Lower lobe of right lung (tissue), 2 donors: ENCODE data around the gene MGA. TPM values are rescaled to one million over a fixed set of nuclear protein-coding genes. Genes with fewer than 3 reads are reported as not detected.

Source experiments
- ATAC-seq, 2 donors: fragments of 200-7000 bp; cut with Tn5 transposase; one replicate each; pipeline ENCODE4 v1.9.1; 2020 to 2022; ENCODE audit warnings: mild to moderate bottlenecking in 2 of 2, moderate library complexity in 2 of 2
- DNase-seq: peaks from one replicate; pipeline ENCODE4 v3.0.0-alpha.2; 2020
- H3K27ac ChIP-seq: fragments of 200-600 bp; one replicate; pipeline ENCODE4 v1.8.0; 2022
- H3K27me3 ChIP-seq: fragments of 200-600 bp; one replicate; pipeline ENCODE4 v1.8.0; 2022; ENCODE audit warnings: low read depth
- H3K36me3 ChIP-seq: fragments of 200-600 bp; one replicate; pipeline ENCODE4 v1.8.0; 2022; ENCODE audit warnings: mild to moderate bottlenecking
- H3K4me1 ChIP-seq: fragments of 200-600 bp; one replicate; pipeline ENCODE4 v1.8.0; 2022
- H3K4me3 ChIP-seq: fragments of 200-600 bp; one replicate; pipeline ENCODE4 v1.8.0; 2022; ENCODE audit warnings: mild to moderate bottlenecking
- H3K9me3 ChIP-seq: fragments of 200-600 bp; one replicate; pipeline ENCODE4 v1.8.0; 2022
- CTCF ChIP-seq: fragments of 200-600 bp; IDR thresholded peaks from one replicate; pipeline ENCODE4 v1.8.0; 2022; ENCODE audit warnings: antibody characterized with exemption, mild to moderate bottlenecking
- intact Hi-C: fragments of 100-400 bp; cut with DNase I; formaldehyde crosslinking; loops from one replicate; pipeline ENCODE4 v1.11.0; 2022
- long read RNA-seq: library from polyadenylated mRNA; unstranded; transcript quantifications from one replicate; pipeline ENCODE4 v2.0.0, GENCODE V29; 2021
- total RNA-seq: library from RNA; stranded (reverse); fragmentation: NEBNext Ultra II Directional; extraction: Animal tissue kit (Norgen Biotek cat#: 25700); gene quantifications from one replicate; pipeline ENCODE4 v1.2.1, GENCODE V29; 2021
- donor health status: DM: no; HTN: yes; CAD: no; lungs with severe emphysema.

Gene MGA
- 38.7 TPM for total RNA-seq
- long read RNA-seq, transcript MGA-208 (9 exons, 3,439 nt) = major isoform, 5 of 31 reads
- long read RNA-seq, partial matches to known transcripts = 4 of 31 reads
- long read RNA-seq, other reads (novel, unspliced or antisense) = 19 of 31 reads

GRCh38 chr15:41660235-41661077, at the start of gene MGA:
TSS of gene MGA (plus strand) at chr15:41660405.
- Histone ChIP-seq H3K4me1 (peaks cover 35% of the 10 kb centered on the region), H3K27me3 (no peaks in the 10 kb centered on the region), H3K9me3 (no peaks in the 10 kb centered on the region), H3K27ac (peak within 1 kb of the TSS; percentile 88), H3K4me3 (peak within 1 kb of the TSS; percentile 65), H3K36me3 (no peaks in the 10 kb centered on the region)
- TF ChIP-seq CTCF = peak; percentile 24
- peak; percentile 95 to 97 for ATAC-seq
- peak; percentile 95 for DNase-seq
- intact Hi-C loops = no loop called here

GRCh38 chr15:41620536-41621199, 39.5 kb upstream of the MGA start:
- no peak for ATAC-seq
- TF ChIP-seq CTCF = no peak
- H3K9me3 ChIP-seq = no peaks in the 10 kb centered on the region
- intact Hi-C loops = no loop called here
- DNase-seq = no peak
- peak overlapping the region; percentile 80 for H3K27ac ChIP-seq
- peaks cover 14% of the 10 kb centered on the region for H3K4me1 ChIP-seq
- no peaks in the 10 kb centered on the region for H3K36me3 ChIP-seq
- H3K27me3 ChIP-seq = no peaks in the 10 kb centered on the region
- H3K4me3 ChIP-seq = peak overlapping the region; percentile 68

- ATAC-seq (peak; percentile 93 to 94), DNase-seq (peak; percentile 88)
- TF ChIP-seq CTCF = no peak
- Histone ChIP-seq H3K36me3 (no peaks in the 10 kb centered on the region), H3K9me3 (no peaks in the 10 kb centered on the region), H3K27me3 (no peaks in the 10 kb centered on the region), H3K27ac (peak overlapping the region; percentile 80), H3K4me3 (peak overlapping the region; percentile 68), H3K4me1 (peaks cover 14% of the 10 kb centered on the region)
- intact Hi-C loops = no loop called here
Observed at GRCh38 chr15:41621200-41622193, 38.7 kb upstream of the MGA start.

GRCh38 chr15:41622901-41623300, 37.3 kb upstream of the MGA start:
- H3K36me3 ChIP-seq = no peaks in the 10 kb centered on the region
- H3K9me3 ChIP-seq = no peaks in the 10 kb centered on the region
- no peak for ATAC-seq
- peaks cover 14% of the 10 kb centered on the region for H3K4me1 ChIP-seq
- no peak overlapping the region for H3K27ac ChIP-seq
- no peaks in the 10 kb centered on the region for H3K27me3 ChIP-seq
- H3K4me3 ChIP-seq = no peak overlapping the region
- no peak for DNase-seq
- intact Hi-C loops = no loop called here
- TF ChIP-seq CTCF = no peak

- no peak for TF ChIP-seq CTCF
- no peaks in the 10 kb centered on the region for H3K36me3 ChIP-seq
- intact Hi-C loops = no loop called here
- H3K27ac ChIP-seq = no peak overlapping the region
- no peaks in the 10 kb centered on the region for H3K27me3 ChIP-seq
- H3K4me1 ChIP-seq = no peaks in the 10 kb centered on the region
- H3K9me3 ChIP-seq = no peaks in the 10 kb centered on the region
- no peak for DNase-seq
- no peak overlapping the region for H3K4me3 ChIP-seq
- no peak for ATAC-seq
Observed at GRCh38 chr15:41627203-41627602, 33.0 kb upstream of the MGA start.
